Fibroblast of pulmonary artery (primary cell): Measurements from ENCODE around the gene SGK1.
A peak's percentile ranks its signal among the peaks of the same experiment; 100 is the strongest.
"Not testable (repeated sequence)": the region's sequence is repeated elsewhere in the genome, so short reads cannot be mapped to it uniquely, and the experiment has no call there.

Experiments
- DNase-seq: peaks from one replicate; pipeline ENCODE4 v3.0.0-alpha.2; 2010; ENCODE audit warnings: low read depth
- H3K4me3 ChIP-seq: replicated peaks from 2 replicates; pipeline ENCODE4 v1.5.1; 2011; ENCODE audit warnings: low read depth, mild to moderate bottlenecking, control low read depth, low read length, moderate library complexity
- TF ChIP-seq, protein P1 (sequence below): IDR thresholded peaks from 2 replicates; pipeline ENCODE4 v1.5.1; 2011; ENCODE audit warnings: mild to moderate bottlenecking, control low read depth, low read length, inconsistent platforms; ENCODE audit errors: missing control alignments

Gene SGK1

DNA sequence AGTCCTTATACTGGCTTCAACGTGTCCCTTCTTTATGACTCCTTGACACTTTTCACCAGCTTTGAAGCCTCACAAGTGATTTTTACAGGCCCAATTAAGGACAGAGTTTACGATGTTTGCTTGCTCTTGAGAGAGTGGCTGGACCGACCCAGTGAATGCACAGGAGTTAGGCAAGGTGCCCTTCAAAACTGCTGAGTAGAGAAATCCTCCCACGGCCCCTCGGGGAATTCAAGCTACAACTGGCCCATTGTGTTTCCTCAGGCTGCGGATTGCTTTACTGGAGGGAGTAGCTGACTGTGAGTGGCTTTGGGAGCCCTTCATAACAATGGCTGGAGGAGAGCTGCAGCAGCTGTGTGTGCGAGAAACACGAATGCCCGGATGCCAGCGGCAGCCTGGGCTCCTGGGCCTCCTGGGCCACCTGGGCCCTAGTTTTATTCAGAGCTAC lies 50.0 kb downstream of the SGK1 start:
- H3K4me3 ChIP-seq = no peak overlapping the region
- TF ChIP-seq, protein P1, sequence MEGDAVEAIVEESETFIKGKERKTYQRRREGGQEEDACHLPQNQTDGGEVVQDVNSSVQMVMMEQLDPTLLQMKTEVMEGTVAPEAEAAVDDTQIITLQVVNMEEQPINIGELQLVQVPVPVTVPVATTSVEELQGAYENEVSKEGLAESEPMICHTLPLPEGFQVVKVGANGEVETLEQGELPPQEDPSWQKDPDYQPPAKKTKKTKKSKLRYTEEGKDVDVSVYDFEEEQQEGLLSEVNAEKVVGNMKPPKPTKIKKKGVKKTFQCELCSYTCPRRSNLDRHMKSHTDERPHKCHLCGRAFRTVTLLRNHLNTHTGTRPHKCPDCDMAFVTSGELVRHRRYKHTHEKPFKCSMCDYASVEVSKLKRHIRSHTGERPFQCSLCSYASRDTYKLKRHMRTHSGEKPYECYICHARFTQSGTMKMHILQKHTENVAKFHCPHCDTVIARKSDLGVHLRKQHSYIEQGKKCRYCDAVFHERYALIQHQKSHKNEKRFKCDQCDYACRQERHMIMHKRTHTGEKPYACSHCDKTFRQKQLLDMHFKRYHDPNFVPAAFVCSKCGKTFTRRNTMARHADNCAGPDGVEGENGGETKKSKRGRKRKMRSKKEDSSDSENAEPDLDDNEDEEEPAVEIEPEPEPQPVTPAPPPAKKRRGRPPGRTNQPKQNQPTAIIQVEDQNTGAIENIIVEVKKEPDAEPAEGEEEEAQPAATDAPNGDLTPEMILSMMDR = no peak
- peak; percentile 89 for DNase-seq

DNA sequence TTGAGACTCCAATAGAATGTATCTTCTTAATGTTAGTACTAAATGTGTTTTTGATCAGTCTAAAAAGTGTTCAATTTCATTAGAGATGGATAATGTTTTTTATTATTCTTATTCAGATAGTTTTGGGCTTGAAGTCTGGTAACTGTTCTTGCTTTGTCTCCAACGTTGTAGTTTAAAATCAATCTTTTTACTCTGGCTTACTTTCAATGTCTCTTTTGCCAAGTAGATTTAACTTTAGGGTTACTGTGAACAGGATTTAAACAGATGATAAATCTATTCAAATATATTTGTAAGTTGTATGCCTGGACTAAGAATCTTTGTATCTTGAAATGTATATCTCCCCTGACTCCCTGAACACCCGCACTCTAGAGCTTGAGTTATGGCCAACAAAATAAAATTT lies 51.1 kb downstream of the SGK1 start:
- TF ChIP-seq, protein P1 = no peak
- no peak for DNase-seq
- no peak overlapping the region for H3K4me3 ChIP-seq

DNA sequence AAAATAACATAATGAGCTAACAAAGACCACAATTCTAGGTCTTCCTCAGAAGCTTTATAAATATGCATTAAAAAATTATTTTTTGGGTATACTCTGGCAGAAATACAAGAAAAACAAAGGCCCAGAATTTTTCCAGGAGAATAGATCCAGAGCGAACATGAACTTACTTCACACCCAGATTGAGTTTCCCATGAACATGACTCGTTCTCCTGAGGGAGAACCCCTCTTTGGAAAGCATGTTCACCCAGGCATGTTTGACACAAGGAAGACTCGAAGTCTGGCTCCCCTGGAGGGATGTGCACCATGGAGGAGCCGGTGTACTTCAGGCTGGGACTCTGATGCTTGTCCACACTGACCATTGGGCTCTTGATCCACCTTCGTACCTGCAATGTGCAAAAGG lies 56.1 kb downstream of the SGK1 start:
- H3K4me3 ChIP-seq = no peak overlapping the region
- TF ChIP-seq, protein P1 = no peak
- no peak for DNase-seq

- no peak overlapping the region for H3K4me3 ChIP-seq
- TF ChIP-seq, protein P1 = no peak
- no peak for DNase-seq
Measured at GRCh38 chr6:134258849-134259306, 59.0 kb downstream of the SGK1 start.

- TF ChIP-seq, protein P1 = no peak
- no peak for DNase-seq
Measured at GRCh38 chr6:134257516-134257915, 60.4 kb downstream of the SGK1 start.

DNA sequence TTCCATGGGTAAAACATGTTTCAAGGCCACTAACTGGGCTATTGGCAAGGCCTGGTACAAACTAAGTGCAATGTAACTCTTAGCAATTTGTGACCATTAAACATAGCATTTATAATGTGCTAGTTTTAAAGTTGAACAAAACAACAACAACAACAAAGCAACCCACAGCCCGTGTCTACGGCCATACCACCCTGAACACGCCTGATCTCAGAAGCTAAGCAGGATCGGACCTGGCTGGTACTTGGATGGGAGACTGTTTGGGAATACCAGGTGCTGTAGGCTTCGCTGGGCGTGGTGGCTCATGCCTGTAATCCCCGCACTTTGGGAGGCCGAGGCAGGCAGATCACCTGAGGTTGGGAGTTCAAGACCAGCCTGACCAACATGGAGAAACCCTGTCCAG lies 61.0 kb downstream of the SGK1 start:
- TF ChIP-seq, protein P1 = no peak
- no peak overlapping the region for H3K4me3 ChIP-seq
- DNase-seq = no peak

More at GRCh38 chr6:134257516-134257915, 60.4 kb downstream of the SGK1 start:
- no peak overlapping the region for H3K4me3 ChIP-seq

GRCh38 chr6:134255280-134255679 lies 62.6 kb downstream of the SGK1 start:
- not testable (repeated sequence) for H3K4me3 ChIP-seq

GRCh38 chr6:134254118-134254517 lies 63.8 kb downstream of the SGK1 start:
- TF ChIP-seq, protein P1 = no peak
- H3K4me3 ChIP-seq = no peak overlapping the region
- no peak for DNase-seq

More at GRCh38 chr6:134255280-134255679, 62.6 kb downstream of the SGK1 start:
- not testable (repeated sequence) for DNase-seq
